HT1080 (cell line): ENCODE data around the gene SAP25. TPM values are rescaled to one million over a fixed set of nuclear protein-coding genes. Genes with fewer than 3 reads are reported as not detected.
A peak's percentile ranks its signal among the peaks of the same experiment; 100 is the strongest.
"Not testable (repeated sequence)": the region's sequence is repeated elsewhere in the genome, so short reads cannot be mapped to it uniquely, and the experiment has no call there.

Experiments
- DNase-seq: peaks from one replicate; pipeline ENCODE4 v3.0.0-alpha.2; 2015; ENCODE audit warnings: low read depth
- small RNA-seq: library from RNA; depleted of rRNA; stranded (forward); fragments of <200 nt; gene quantifications from one replicate; pipeline ENCODE3, GENCODE V24; 2014
- total RNA-seq: library from RNA; depleted of rRNA; stranded (reverse); fragments of >200 nt; shearing (Covaris generic); gene quantifications from 2 replicates; pipeline ENCODE4 v1.2.3, GENCODE V29; 2014; rRNA removed

Gene SAP25
- total RNA-seq, 1 experiment from 2014 or later, result 1.6 TPM

DNA sequence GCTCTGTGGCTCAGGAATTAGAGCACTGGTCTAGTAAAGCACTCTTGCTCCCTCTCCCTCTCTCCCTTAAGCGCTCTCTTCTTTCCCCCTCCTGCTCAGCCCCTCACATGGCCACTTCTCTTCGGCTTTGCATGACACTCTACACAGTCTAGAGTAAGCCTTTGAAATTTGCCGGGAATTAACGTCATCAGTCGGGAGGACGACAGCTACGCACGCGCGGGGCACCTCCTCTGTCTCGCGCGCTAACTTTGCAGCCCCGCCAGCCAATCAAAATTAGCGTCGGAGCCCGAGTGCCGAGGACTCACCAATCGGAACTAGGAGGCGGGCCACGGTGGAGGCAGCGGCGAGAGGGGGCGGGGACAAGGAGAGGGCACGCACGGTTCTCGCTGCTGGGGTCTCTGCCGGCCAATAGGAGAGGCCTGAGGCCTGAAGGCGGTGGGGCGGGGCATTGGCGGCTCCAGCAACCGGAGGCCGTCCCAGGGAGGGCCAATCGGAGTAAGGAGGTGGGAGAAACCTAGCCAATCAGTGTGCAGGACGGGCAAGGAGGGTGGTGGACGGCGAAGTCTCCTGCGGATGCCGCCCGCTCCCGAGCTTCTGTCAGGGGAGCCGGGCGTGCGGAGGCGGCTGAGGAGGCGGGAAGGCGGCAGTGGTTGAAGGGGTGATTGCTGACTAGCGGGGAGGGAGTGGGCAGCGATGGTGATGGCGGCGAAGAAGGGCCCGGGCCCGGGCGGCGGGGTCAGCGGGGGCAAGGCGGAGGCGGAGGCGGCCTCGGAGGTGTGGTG is 34.9 kb downstream of the SAP25 start, which contains the start of gene AGFG2:
TSS of gene AGFG2 (plus strand) at position 550 of the 782 bp plus-strand sequence. CDS start at position 694, 144 bp downstream.
- peak; percentile 100 for DNase-seq

DNA sequence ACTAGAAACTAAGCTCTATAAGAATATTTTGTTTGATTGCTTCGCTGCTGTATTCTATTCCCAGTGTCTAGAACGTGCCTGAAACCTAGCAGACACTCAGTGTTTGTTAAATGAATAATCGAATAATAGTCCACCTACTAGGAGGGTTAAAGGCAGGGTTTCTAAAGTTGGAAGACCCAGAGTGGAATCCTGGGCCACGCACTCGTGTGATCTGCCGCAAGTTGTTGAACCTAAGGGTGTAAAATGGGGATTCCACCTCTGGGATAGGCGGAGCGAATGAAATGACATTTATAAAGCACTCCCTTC is 35.4 kb downstream of the SAP25 start:
- DNase-seq, result no peak

DNA sequence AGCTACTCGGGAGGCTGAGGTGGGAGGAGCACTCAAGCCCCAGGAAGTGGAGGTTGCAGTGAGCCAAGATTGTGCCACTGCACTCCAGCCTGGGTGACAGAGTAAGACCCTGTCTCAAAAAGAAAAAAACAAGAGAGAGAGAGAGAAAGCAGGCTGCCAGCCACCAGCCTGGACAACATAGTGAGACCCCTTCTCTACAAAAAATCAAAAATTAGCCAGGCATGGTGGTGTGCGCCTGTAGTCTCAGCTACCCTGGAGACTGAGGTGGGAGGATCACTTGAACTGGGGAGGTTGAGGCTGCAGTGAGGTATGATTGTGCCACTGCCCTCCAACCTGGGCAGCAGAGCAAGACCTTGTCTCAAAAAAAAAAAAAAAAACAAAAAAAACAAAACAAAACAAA is 37.0 kb downstream of the SAP25 start:
- DNase-seq, result not testable (repeated sequence)

DNA sequence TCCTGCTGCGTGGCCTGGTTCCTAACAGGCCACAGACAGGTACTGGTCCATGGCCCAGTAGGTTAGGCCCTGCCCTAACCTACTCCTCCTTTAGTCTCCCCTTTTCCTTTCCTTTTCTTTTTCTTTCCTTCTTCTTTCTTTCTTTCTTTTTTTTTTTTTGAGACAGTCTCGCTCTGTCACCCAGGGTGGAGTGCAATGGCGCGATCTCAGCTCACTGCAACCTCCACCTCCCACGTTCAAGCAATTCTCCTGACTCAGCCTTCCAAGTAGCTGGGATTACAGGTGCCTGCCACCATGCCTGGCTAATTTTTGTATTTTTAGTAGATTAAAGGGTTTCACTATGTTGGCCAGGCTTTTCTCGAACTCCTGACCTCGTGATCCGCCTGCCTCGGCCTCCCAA is 37.7 kb downstream of the SAP25 start:
- not testable (repeated sequence) for DNase-seq

DNA sequence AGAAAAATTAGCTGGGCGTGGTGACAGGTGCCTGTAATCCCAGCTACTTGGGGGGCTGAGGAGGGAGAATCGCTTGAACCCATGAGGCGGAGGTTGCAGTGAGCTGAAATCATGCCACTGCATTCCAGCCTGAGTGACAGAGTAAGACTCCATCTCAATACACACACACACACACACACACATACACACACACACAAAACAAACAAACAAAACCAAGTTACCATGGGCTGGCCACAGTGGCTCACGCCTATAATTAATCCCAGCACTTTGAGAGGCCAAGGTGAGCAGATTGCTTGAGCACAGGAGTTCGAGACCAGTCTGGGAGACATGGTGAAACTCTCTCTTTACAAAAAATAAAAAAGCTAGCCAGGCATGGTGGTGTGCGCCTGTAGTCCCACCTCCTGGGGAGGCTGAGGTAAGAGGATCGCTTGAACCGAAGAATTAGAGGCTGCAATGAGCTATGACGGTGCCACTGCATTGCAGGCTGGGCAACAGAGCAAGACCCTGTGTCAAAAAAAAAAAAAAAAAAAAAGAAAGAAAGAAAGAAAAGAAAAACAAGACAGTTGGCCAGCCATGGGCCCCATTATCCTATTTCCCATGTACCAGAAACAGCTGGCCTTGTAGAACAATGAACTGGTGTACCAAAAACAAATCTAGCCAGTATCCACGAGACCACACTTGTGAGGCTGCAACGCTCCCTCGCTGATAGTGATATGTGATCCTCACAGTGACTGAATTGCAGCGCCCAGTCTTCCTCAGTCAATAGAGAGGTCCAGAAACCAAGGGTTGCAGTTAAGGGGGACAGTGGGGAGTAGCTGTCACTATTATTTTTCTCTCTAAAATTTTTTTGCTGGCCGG is 41.3 kb downstream of the SAP25 start:
- DNase-seq, result no peak

DNA sequence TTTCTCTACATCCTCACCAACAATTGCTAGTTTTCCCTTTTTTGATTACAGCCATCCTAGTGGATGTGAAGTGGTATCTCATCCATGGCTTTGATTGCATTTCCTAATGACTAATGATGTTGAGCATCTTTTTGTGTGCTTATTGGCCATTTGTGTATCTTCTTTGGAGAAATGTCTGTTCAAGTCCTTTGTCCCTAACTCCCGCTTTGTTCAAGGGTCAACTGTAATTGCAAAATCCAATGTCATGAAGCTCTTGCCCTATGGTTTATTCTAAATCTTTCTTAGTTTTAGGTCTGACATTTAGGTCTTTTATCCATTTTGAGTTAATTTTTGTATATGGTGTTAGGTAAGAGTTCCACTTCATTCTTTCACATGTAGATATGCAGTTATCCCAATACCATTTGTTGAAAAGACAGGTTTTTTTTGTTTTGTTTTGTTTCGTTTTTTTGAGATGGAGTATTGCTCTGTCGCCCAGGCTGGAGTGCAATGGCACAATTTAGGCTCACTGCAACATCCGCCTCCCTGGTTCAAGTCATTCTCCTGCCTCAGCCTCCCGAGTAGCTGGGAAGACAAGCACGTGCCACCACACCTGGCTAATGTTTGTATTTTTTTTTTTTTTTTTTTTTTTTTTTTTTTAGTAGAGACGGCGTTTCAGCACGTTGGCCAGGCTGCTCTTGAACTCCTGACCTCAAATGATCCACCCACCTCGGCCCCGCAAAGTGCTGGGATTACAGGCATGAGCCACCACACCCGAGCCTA is 45.4 kb downstream of the SAP25 start:
- not testable (repeated sequence) for DNase-seq

DNA sequence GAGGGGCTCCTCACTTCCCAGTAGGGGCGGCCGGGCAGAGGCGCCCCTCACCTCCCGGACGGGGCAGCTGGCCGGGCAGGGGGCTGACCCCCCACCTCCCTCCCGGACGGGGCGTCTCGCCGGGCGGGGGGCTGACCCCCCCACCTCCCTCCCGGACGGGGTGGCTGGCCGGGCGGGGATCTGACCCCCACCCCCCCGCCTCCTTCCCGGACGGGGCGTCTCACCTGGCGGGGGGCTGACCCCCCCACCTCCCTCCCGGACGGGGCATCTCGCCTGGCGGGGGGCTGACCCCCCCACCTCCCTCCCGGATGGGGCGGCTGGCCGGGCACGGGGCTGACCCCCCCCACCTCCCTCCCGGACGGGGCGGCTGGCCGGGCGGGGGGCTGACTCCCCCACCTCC is 50.5 kb downstream of the SAP25 start:
- not testable (repeated sequence) for DNase-seq

Small RNA genes lying within 50 kb of the gene (small RNA-seq; reads per million reads assigned to genes)
- gene RN7SL416P, result not detected
- not detected for gene SAP25

Other genes with a start within 250 kb of the SAP25 start
- gene PILRB, start 215.8 kb downstream of the SAP25 start, total RNA-seq, result 21.5 and 23.4 TPM in 2 replicates
- 0.61 and 1.2 TPM in 2 replicates for gene PILRA, start 200.4 kb downstream of the SAP25 start, total RNA-seq
- 1.0 and 1.1 TPM in 2 replicates for gene ZCWPW1, start 145.2 kb downstream of the SAP25 start, total RNA-seq
- gene MEPCE, start 144.1 kb downstream of the SAP25 start, total RNA-seq, result 69.7 and 86.6 TPM in 2 replicates
- 47.7 and 64.3 TPM in 2 replicates for gene PPP1R35, start 137.4 kb downstream of the SAP25 start, total RNA-seq
- gene SPACDR, start 109.6 kb downstream of the SAP25 start, total RNA-seq, result 0.85 TPM in 1 of 2 replicates, not detected in the other
- 58.9 and 65.7 TPM in 2 replicates for gene TSC22D4, start 94.7 kb downstream of the SAP25 start, total RNA-seq
- 0.10 and 0.20 TPM in 2 replicates for gene NYAP1, start 90.0 kb downstream of the SAP25 start, total RNA-seq
- 13.5 and 19.9 TPM in 2 replicates for gene AGFG2, start 34.7 kb downstream of the SAP25 start, total RNA-seq
- gene LRCH4, start 12.2 kb upstream of the SAP25 start, total RNA-seq, result 14.3 and 19.7 TPM in 2 replicates
- gene FBXO24, start 12.4 kb upstream of the SAP25 start, total RNA-seq, result 0.37 TPM in 1 of 2 replicates, not detected in the other
- gene PCOLCE, start 28.5 kb upstream of the SAP25 start, total RNA-seq, result 0.73 and 1.5 TPM in 2 replicates
- 3.6 and 13.0 TPM in 2 replicates for gene MOSPD3, start 38.6 kb upstream of the SAP25 start, total RNA-seq
- not detected in 2 replicates for gene TFR2, start 67.7 kb upstream of the SAP25 start, total RNA-seq
- not detected in 2 replicates for gene ACTL6B, start 82.5 kb upstream of the SAP25 start, total RNA-seq
- 92.6 and 162 TPM in 2 replicates for gene GNB2, start 99.8 kb upstream of the SAP25 start, total RNA-seq
- gene GIGYF1, start 120.3 kb upstream of the SAP25 start, total RNA-seq, result 11.9 and 13.8 TPM in 2 replicates
- gene POP7, start 132.2 kb upstream of the SAP25 start, total RNA-seq, result 167 and 168 TPM in 2 replicates
- gene EPO, start 146.6 kb upstream of the SAP25 start, total RNA-seq, result not detected in 2 replicates
- not detected in 2 replicates for gene ZAN, start 159.7 kb upstream of the SAP25 start, total RNA-seq